Measurements from ENCODE around the gene FAM193B. TPM values are rescaled to one million over a fixed set of nuclear protein-coding genes. Genes with fewer than 3 reads are reported as not detected.

FAM193B gene
- total and polyA plus RNA-seq, 4 donors: 14.3 to 31.8 (median 15.8) TPM

DNA sequence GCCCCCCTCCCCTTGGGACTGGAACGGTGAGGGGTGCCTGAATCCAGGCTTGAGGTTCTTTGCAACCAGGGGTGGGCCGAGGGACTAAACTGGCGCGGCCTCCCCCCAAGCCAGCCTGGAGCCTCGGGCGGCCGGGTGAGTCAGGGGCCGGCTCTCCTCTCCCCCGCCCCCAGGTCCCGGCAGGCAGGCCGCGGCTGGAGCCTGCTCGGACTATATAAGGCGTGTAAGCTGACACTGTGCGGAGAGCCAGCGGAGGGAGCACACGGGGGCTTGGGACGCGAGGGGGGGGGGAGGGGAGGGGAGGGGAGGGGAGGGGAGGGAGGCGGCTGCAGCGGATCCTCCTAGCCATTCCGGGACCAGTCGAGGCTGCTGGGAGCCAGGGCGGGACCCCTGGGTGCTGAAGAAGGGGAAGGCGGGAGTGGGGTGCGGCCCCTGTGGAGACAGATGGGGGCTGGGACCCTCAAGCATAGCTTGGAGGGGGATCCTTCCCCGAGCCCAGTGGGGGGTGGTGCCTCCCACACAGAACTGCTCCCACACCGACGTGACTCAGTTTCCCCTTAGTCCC is 57.6 kb downstream of the FAM193B start:
- Histone ChIP-seq H3K27me3 (ENCODE audit: control insufficient read depth in 4 of 4, insufficient read depth in 4 of 4, low read length in 3 of 4) (no peaks in the 10 kb centered on the region), H3K9ac (ENCODE audit: low read depth in 1 of 2, low read length in 2 of 2) (no peak overlapping the region), H3K36me3 (ENCODE audit: control insufficient read depth in 4 of 4, insufficient read depth in 3 of 4, low read depth in 1 of 4, low read length in 3 of 4) (no peaks in the 10 kb centered on the region), H3K9me3 (ENCODE audit: control insufficient read depth in 4 of 4, low read length in 3 of 4) (no peaks in the 10 kb centered on the region), H3K4me3 (ENCODE audit: low read depth in 1 of 3, low read length in 3 of 3) (peak overlapping the region; percentile 23 to 59 (median 29)), H3K27ac (ENCODE audit: low read depth in 1 of 2, low read length in 2 of 2) (peak overlapping the region; percentile 64 to 69), H3K4me1 (ENCODE audit: control insufficient read depth in 4 of 4, insufficient read depth in 4 of 4, low read length in 3 of 4) (peaks cover 0 to 20% (median 9%) of the 10 kb centered on the region in 4 donors)
- no peak for TF ChIP-seq FOXA1 (IDR thresholded peaks at IDR 0.05)
- no peak for TF ChIP-seq YY1 (IDR thresholded peaks at IDR 0.05)
- TF ChIP-seq SP1 (IDR thresholded peaks at IDR 0.05): no peak
- TF ChIP-seq FOXA2 (IDR thresholded peaks at IDR 0.05): no peak
- TF ChIP-seq, protein P1, sequence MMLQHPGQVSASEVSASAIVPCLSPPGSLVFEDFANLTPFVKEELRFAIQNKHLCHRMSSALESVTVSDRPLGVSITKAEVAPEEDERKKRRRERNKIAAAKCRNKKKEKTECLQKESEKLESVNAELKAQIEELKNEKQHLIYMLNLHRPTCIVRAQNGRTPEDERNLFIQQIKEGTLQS (IDR thresholded peaks at IDR 0.05): no peak
- TF ChIP-seq, protein P2, sequence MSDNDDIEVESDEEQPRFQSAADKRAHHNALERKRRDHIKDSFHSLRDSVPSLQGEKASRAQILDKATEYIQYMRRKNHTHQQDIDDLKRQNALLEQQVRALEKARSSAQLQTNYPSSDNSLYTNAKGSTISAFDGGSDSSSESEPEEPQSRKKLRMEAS (IDR thresholded peaks at IDR 0.05): no peak
- no peak for TF ChIP-seq HNF4A (conservative IDR thresholded peaks at IDR 0.05)
- TF ChIP-seq JUND (IDR thresholded peaks at IDR 0.05): no peak
- TF ChIP-seq TAF1 (conservative IDR thresholded peaks at IDR 0.05): no peak
- TF ChIP-seq HNF4G (IDR thresholded peaks at IDR 0.05): no peak
- TF ChIP-seq GABPA (IDR thresholded peaks at IDR 0.05 in 1 of 2, conservative IDR thresholded peaks at IDR 0.05 in 1 of 2): no peak
- TF ChIP-seq, protein P3, sequence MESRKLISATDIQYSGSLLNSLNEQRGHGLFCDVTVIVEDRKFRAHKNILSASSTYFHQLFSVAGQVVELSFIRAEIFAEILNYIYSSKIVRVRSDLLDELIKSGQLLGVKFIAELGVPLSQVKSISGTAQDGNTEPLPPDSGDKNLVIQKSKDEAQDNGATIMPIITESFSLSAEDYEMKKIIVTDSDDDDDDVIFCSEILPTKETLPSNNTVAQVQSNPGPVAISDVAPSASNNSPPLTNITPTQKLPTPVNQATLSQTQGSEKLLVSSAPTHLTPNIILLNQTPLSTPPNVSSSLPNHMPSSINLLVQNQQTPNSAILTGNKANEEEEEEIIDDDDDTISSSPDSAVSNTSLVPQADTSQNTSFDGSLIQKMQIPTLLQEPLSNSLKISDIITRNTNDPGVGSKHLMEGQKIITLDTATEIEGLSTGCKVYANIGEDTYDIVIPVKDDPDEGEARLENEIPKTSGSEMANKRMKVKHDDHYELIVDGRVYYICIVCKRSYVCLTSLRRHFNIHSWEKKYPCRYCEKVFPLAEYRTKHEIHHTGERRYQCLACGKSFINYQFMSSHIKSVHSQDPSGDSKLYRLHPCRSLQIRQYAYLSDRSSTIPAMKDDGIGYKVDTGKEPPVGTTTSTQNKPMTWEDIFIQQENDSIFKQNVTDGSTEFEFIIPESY (IDR thresholded peaks at IDR 0.05): no peak
- TF ChIP-seq EGR1 (IDR thresholded peaks at IDR 0.05; ENCODE audit: low read depth in 2 of 2): no peak
- no peak for TF ChIP-seq NR2F2 (IDR thresholded peaks at IDR 0.05)
- TF ChIP-seq RAD21 (IDR thresholded peaks at IDR 0.05): no peak
- TF ChIP-seq, protein P4, sequence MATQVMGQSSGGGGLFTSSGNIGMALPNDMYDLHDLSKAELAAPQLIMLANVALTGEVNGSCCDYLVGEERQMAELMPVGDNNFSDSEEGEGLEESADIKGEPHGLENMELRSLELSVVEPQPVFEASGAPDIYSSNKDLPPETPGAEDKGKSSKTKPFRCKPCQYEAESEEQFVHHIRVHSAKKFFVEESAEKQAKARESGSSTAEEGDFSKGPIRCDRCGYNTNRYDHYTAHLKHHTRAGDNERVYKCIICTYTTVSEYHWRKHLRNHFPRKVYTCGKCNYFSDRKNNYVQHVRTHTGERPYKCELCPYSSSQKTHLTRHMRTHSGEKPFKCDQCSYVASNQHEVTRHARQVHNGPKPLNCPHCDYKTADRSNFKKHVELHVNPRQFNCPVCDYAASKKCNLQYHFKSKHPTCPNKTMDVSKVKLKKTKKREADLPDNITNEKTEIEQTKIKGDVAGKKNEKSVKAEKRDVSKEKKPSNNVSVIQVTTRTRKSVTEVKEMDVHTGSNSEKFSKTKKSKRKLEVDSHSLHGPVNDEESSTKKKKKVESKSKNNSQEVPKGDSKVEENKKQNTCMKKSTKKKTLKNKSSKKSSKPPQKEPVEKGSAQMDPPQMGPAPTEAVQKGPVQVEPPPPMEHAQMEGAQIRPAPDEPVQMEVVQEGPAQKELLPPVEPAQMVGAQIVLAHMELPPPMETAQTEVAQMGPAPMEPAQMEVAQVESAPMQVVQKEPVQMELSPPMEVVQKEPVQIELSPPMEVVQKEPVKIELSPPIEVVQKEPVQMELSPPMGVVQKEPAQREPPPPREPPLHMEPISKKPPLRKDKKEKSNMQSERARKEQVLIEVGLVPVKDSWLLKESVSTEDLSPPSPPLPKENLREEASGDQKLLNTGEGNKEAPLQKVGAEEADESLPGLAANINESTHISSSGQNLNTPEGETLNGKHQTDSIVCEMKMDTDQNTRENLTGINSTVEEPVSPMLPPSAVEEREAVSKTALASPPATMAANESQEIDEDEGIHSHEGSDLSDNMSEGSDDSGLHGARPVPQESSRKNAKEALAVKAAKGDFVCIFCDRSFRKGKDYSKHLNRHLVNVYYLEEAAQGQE (IDR thresholded peaks at IDR 0.05): no peak
- TF ChIP-seq RXRA (IDR thresholded peaks at IDR 0.05): no peak
- TF ChIP-seq, protein P5, sequence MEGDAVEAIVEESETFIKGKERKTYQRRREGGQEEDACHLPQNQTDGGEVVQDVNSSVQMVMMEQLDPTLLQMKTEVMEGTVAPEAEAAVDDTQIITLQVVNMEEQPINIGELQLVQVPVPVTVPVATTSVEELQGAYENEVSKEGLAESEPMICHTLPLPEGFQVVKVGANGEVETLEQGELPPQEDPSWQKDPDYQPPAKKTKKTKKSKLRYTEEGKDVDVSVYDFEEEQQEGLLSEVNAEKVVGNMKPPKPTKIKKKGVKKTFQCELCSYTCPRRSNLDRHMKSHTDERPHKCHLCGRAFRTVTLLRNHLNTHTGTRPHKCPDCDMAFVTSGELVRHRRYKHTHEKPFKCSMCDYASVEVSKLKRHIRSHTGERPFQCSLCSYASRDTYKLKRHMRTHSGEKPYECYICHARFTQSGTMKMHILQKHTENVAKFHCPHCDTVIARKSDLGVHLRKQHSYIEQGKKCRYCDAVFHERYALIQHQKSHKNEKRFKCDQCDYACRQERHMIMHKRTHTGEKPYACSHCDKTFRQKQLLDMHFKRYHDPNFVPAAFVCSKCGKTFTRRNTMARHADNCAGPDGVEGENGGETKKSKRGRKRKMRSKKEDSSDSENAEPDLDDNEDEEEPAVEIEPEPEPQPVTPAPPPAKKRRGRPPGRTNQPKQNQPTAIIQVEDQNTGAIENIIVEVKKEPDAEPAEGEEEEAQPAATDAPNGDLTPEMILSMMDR (IDR thresholded peaks at IDR 0.05; ENCODE audit: low read depth, low read length, missing input control): no peak
- no peak for DNase-seq (ENCODE audit: low spot score)
- WGBS: 13% methylated on average over 29 of the region's 29 CpGs
